Putamen (tissue), 1 donor: ENCODE results near the gene PIGL.
A peak's percentile ranks its signal among the peaks of the same experiment; 100 is the strongest.
"Not testable (repeated sequence)": the region's sequence is repeated elsewhere in the genome, so short reads cannot be mapped to it uniquely, and the experiment has no call there.

Experiments used
- DNase-seq: peaks from one replicate; pipeline ENCODE4 v3.0.0-alpha.2; 2016; ENCODE audit warnings: low spot score

PIGL gene

GRCh38 chr17:16273929-16274339 lies 56.9 kb downstream of the PIGL start:
- DNase-seq, result no peak

- DNase-seq, result no peak
Measured at GRCh38 chr17:16275024-16275423, 58.0 kb downstream of the PIGL start.

GRCh38 chr17:16277163-16277562 lies 60.2 kb downstream of the PIGL start:
- no peak for DNase-seq

GRCh38 chr17:16281351-16281750 lies 64.3 kb downstream of the PIGL start:
- no peak for DNase-seq

GRCh38 chr17:16282522-16282921 lies 65.5 kb downstream of the PIGL start:
- DNase-seq, result no peak

- no peak for DNase-seq
Measured at GRCh38 chr17:16283705-16284104, 66.7 kb downstream of the PIGL start.

- DNase-seq, result no peak
Measured at GRCh38 chr17:16285646-16286008, 68.6 kb downstream of the PIGL start.

- DNase-seq, result no peak
Measured at GRCh38 chr17:16286009-16286946, 69.3 kb downstream of the PIGL start.

- DNase-seq, result no peak
Measured at GRCh38 chr17:16286947-16287562, 70.0 kb downstream of the PIGL start.

- DNase-seq, result peak; percentile 68
Measured at GRCh38 chr17:16287563-16288027, 70.6 kb downstream of the PIGL start.

- DNase-seq, result no peak
Measured at GRCh38 chr17:16288860-16289571, 72.0 kb downstream of the PIGL start.

- no peak for DNase-seq
Measured at GRCh38 chr17:16293931-16294330, 76.9 kb downstream of the PIGL start.

- no peak for DNase-seq
Measured at GRCh38 chr17:16294560-16294959, 77.5 kb downstream of the PIGL start.

GRCh38 chr17:16296072-16296471 lies 79.1 kb downstream of the PIGL start:
- DNase-seq, result not testable (repeated sequence)

GRCh38 chr17:16297367-16298139 lies 80.5 kb downstream of the PIGL start:
- no peak for DNase-seq

- DNase-seq, result no peak
Measured at GRCh38 chr17:16298140-16298662, 81.2 kb downstream of the PIGL start.

- no peak for DNase-seq
Measured at GRCh38 chr17:16300554-16300953, 83.5 kb downstream of the PIGL start.

- DNase-seq, result no peak
Measured at GRCh38 chr17:16301963-16302855, 85.2 kb downstream of the PIGL start.

GRCh38 chr17:16302856-16303255 lies 85.8 kb downstream of the PIGL start:
- no peak for DNase-seq

GRCh38 chr17:16304830-16305229 lies 87.8 kb downstream of the PIGL start:
- DNase-seq, result no peak

- DNase-seq, result no peak
Measured at GRCh38 chr17:16306211-16306610, 89.2 kb downstream of the PIGL start.
